Ishikawa (cell line): ENCODE results near the gene SLC22A8.

Experiments used
- MAX ChIP-seq: IDR thresholded peaks from 2 replicates; pipeline ENCODE4 v1.6.1; 2012
- TAF1 ChIP-seq: IDR thresholded peaks from 2 replicates; pipeline ENCODE4 v1.6.1; 2012; ENCODE audit warnings: low read depth, mild to moderate bottlenecking
- USF1 ChIP-seq: IDR thresholded peaks from 2 replicates; pipeline ENCODE4 v1.6.1; 2012
- YY1 ChIP-seq: IDR thresholded peaks from 2 replicates; pipeline ENCODE4 v1.6.1; 2012; ENCODE audit warnings: low read depth
- ZBTB7A ChIP-seq: IDR thresholded peaks from 2 replicates; pipeline ENCODE4 v1.6.1; 2012; ENCODE audit warnings: low read depth

- TF ChIP-seq USF1 (no peak), ZBTB7A (no peak), TAF1 (no peak), MAX (no peak), YY1 (no peak)
These were observed 27.4 kb downstream of the SLC22A8 start for GRCh38 chr11:62988276-62988675.
